GM23338 (cell line): ENCODE measurements around the gene RAB44. TPM values are rescaled to one million over a fixed set of nuclear protein-coding genes. Genes with fewer than 3 reads are reported as not detected.

ENCODE experiments used
- CTCF ChIP-seq, 2 experiments: fragments of 200-600 bp in 1 of 2; sonication (generic) in 1 of 2; conservative IDR thresholded peaks; 2 replicates each; pipeline versions ENCODE4 v1.5.1 to v1.6.1; 2016 to 2017; ENCODE audit warnings: antibody characterized with exemption in 2 of 2, low read depth in 2 of 2, mild to moderate bottlenecking in 2 of 2, moderate library complexity in 1 of 2
- REST ChIP-seq: IDR thresholded peaks from one replicate; pipeline ENCODE4 v1.6.1; 2018; ENCODE audit warnings: antibody characterized with exemption; ENCODE audit not compliant: unreplicated experiment
- polyA plus RNA-seq: library from polyadenylated mRNA; unstranded; fragments of >200 nt; fragmentation: Nextera tagmentation; extraction: Ambion mirVana; gene quantifications from 2 replicates; pipeline ENCODE4 v1.2.1, GENCODE V29; 2016
- small RNA-seq: library from RNA; depleted of rRNA; stranded (forward); fragments of <200 nt; gene quantifications from one replicate; pipeline ENCODE3, GENCODE V24; 2014; ENCODE audit warnings: low replicate concordance
- total RNA-seq: library from RNA; depleted of rRNA; stranded (reverse); fragments of >200 nt; shearing (Covaris generic); gene quantifications from 2 replicates; pipeline ENCODE4 v1.2.3, GENCODE V29; 2014; rRNA removed

The RAB44 gene
- total and polyA plus RNA-seq, 2 experiments from 2014 or later = not detected

- TF ChIP-seq REST = no peak
- no peak for TF ChIP-seq CTCF (conservative IDR thresholded peaks at IDR 0.05; ENCODE audit: low read depth in 2 of 2)
Measured at GRCh38 chr6:36781669-36782068, 84.0 kb downstream of the RAB44 start (continued).

Small RNA genes lying within 50 kb of the gene (small RNA-seq; reads per million reads assigned to genes)
- not detected for gene RF00019

Other genes starting within 250 kb of the RAB44 start
- gene STK38, start 150.3 kb upstream of the RAB44 start, total RNA-seq = 15.2 and 17.4 TPM in 2 replicates
- 9.0 and 10.8 TPM in 2 replicates for gene STK38, start 150.3 kb upstream of the RAB44 start, polyA plus RNA-seq
- 254 and 436 TPM in 2 replicates for gene SRSF3, start 103.5 kb upstream of the RAB44 start, total RNA-seq
- 585 and 655 TPM in 2 replicates for gene SRSF3, start 103.5 kb upstream of the RAB44 start, polyA plus RNA-seq
- 44.4 and 45.6 TPM in 2 replicates for gene CDKN1A, start 19.1 kb upstream of the RAB44 start, total RNA-seq
- gene CDKN1A, start 19.1 kb upstream of the RAB44 start, polyA plus RNA-seq = 31.5 and 34.0 TPM in 2 replicates
- gene CPNE5, start 141.6 kb downstream of the RAB44 start, total RNA-seq = 0.12 and 0.14 TPM in 2 replicates
- gene CPNE5, start 141.6 kb downstream of the RAB44 start, polyA plus RNA-seq = 0.37 and 0.42 TPM in 2 replicates
- 79.4 and 82.9 TPM in 2 replicates for gene PPIL1, start 177.0 kb downstream of the RAB44 start, total RNA-seq
- 53.1 and 57.3 TPM in 2 replicates for gene PPIL1, start 177.0 kb downstream of the RAB44 start, polyA plus RNA-seq
- gene C6orf89, start 188.1 kb downstream of the RAB44 start, total RNA-seq = 7.9 and 8.7 TPM in 2 replicates
- 3.6 and 3.7 TPM in 2 replicates for gene C6orf89, start 188.1 kb downstream of the RAB44 start, polyA plus RNA-seq